IPS DF 4.7 (cell line): ENCODE results near the gene FAM118A.
"Not testable (repeated sequence)": the region's sequence is repeated elsewhere in the genome, so short reads cannot be mapped to it uniquely, and the experiment has no call there.

ENCODE experiments used
- DNase-seq: peaks from one replicate; pipeline ENCODE4 v3.0.0-alpha.2; 2013; ENCODE audit warnings: low spot score; ENCODE audit errors: extremely low read depth

FAM118A gene

DNA sequence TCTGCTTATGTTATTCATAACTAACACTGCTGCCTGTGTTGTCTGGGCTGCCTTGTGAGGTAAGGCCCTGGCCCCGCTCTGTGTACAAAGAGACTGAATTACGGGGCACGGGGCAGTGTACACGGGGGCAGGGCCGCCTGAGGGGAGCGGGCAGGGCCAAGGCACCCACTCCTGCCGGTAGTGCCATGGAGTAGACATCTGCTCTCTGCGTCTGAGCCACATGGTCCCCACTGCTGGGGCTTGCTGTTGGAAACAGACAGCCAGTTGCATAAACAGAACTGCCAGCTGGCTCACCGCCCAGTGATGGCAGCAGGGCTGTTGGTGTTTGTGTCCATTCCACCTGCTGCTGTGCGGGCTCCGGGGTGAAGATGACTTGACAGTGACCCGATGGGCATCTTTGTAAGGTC, 19.8 kb downstream of the FAM118A start:
- DNase-seq, result no peak

DNA sequence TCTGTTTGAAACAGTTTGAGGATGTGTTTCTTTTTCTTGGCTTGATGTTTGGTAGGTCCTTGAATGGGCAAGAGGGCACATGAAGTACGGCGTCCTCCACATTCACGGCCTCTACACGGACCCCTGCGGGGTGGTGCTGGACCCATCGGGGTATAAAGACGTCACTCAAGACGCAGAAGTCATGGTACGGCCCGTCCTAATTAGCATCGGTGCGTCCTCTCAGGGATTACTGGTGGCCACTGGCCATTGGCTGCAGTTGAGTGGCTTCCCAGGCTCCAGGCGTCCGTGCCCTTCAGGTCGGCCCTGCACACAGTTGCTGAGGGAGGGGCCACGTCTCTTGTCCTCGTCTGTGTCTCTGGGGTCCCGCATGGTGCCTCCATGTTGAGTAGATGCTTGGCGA, 20.8 kb downstream of the FAM118A start:
- no peak for DNase-seq

DNA sequence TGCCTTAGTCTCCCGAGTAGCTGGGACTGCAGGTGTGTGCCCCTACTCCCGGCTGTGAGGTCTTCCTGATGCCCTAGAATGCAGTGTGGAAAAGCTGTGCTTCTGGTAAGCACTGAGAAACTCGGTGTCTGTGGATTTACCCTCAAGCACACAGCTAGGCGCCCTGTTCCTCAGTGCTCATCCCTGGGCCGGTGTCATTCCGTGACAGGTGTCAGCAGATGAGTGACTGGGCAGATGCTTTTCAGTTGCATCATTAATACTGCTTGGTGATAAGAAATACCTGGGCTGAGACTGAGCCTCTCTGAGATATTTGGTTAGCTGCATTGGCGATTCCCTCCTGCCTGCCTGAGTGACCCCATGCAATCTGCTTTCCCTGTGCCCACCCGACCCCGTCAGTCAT, 21.8 kb downstream of the FAM118A start:
- no peak for DNase-seq

DNA sequence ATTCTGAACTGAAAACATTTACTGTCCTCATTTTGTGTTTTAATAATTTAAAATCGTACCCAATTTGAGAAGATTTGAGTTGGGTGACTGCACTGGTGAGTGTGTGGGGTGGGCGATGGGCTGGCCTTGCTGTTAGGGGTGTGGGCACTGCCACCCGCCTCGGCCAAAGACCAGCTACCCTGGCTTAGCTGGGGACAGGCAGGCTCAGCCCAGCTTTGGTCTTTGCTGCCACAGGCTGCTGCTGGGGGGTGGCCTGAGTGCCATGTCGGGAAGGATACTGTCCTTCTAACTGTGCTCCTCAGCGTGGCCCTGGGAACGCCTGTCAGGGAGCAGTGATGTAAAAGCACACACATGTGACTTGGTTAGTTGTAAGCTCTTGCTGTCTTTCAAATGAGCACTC, 22.3 kb downstream of the FAM118A start:
- no peak for DNase-seq

DNA sequence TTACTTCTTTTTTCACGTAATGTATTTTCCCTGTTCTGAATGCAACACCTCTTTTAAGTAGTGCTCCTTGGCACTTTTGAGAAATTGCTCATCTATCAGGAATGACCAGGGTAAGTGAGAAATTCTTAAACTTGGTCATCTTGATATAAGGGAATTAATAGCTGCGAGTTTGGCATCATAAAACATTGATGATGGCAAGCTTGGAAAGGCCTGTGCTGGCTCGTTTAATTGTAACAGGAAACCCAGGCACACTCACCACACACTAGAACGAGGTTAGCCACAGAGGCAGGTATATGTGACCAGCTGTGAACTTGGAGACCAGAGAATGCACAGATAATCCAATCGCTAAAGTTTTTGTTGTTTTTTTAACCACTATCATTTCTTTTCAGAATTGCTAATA, 24.3 kb downstream of the FAM118A start:
- DNase-seq, result no peak

DNA sequence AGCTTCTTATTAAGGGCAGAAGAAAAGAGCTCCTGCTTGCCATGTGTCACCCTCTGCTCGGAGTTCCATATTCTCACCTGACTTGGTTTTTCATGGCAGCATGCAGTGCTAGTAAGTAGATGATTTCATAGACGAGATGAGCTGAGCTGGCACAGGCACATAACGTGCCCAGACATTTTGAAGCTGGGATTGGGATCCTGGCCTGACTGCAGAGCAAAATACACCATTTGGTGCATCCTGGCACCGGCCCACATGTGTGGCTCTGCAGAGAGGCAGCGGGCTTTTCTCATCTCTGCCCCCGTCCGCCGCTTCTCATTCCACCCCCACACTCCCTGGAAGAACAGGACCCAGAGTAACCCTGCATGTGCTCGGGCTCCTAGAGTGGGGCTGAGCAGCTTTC, 24.8 kb downstream of the FAM118A start:
- no peak for DNase-seq

DNA sequence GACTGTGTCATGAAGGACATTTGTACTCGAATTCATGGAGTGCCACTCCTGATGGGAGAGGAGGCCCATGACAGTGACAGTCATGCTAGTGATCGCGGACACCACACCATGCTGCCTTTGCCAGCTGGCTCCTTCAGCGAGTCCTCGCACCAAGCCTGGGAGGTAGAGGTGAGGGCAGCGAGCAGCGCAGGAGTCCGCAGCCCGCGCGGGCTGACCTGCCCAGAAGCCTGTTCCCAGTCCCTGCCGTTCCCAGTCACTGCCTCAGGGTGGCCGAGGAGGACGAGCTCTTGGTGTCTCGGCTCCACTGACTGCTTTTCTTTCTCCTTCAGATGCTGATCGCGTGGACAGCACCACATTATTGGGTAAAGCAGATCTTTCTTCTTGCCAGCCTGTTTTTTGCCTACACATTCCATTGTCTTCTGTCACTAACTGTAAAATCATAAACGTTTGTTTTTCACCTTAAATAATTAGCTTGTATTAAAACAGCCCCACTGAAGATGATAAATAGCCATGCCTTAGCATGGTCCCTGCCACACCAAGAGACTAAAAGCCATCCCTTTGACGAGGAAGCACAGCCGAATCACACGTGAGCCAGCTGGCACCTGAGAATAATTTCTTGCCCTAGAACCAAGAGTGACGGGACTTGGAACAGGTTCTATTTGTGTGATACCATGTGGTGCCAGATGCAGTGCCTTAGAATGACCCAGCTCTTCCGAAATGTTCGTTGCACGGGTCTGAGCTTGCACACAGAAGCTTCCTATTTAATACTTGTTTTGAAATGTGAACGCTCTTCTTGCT, 25.5 kb downstream of the FAM118A start:
- no peak for DNase-seq

DNA sequence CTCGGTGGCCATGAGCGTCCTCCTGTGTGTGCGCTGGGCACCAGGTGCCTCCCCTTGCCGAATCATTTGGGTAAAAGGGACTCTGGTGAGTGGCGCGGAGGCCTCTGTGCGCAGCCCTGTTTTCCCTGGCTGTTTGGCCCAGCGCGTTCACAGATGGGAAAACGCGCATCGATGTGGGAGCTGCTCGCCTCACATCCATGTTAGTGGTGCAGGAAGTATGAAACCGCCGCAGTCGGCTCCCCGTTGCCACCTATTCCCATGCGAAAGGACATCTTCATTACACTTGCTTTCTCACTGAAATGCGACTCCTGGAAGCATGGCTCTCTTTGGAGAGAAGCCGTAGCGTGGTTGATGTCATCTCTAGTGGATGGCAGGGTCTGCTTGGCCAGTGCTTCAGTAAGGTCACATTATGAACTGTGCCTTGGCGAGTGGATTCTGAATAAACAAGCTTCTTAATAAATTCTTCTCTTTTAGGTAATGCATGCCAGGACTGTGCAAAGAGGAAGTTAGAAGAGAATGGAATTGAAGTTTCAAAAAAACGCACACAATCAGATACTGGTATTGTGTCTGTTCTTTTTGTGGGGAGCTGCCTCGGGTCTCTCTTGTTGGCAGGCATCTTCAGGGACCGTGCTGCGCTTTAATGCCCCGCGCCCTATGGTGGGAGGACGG, 26.3 kb downstream of the FAM118A start:
- no peak for DNase-seq

DNA sequence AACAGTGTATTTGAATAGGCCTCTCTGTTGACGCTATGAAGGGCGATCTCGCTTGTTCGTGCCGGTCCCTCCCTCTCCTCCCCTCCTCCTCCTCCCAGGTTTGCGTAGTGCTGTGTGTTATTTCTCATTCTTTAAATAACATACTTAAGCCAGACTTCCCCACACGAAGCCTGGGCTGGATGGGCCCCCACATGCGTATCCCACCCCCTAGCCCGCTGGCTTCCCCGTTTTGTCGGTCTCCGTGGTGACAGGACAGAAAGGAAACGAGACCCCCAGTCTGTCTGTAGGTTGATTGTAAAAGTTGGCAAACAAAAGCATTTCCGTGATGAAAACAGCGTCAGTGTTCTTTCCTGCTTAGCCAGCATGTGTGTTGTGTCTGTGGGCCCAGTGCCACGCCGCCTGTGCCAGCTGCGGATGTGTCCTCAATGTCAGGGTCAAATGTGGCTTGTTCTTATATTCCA, 27.3 kb downstream of the FAM118A start:
- DNase-seq, result no peak

DNA sequence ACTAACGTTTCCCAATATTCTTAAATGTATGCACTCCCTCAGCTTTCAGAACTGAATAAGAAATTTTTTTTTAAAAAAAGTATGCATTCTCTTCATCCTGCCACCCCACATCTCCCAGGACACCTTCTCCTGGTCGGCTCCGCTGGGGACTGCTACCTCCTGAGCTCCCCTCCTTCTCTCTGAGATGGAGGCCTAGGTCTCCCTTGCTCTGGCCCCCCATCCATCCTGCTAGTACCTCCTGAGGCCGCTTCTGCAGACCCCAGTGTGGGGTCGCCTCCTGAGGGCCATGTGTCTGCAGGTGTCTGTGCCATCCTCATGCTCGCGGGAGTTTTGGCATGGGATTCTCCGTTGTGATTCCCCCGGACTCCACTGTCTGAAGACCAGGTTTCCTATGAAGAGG, 27.8 kb downstream of the FAM118A start:
- DNase-seq, result no peak

DNA sequence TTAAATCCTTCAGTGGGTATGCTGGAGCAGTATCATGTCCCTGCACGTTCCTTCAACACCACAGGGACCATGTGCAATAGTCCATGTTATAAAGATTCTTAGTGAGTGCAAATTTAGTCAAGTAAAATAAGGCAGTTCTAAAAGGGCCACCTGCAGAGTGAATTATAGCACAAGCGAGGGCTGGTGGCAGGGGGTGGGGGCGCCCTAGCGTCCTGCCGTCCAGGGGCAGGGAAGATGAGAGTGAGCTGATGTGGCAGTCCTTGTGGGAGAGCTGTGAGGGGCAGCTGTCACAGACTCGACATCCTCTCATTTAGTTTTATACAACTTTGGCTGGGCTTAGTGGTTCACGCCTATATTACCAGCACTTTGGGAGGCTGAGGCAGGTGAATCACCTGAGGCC, 29.1 kb downstream of the FAM118A start:
- no peak for DNase-seq

DNA sequence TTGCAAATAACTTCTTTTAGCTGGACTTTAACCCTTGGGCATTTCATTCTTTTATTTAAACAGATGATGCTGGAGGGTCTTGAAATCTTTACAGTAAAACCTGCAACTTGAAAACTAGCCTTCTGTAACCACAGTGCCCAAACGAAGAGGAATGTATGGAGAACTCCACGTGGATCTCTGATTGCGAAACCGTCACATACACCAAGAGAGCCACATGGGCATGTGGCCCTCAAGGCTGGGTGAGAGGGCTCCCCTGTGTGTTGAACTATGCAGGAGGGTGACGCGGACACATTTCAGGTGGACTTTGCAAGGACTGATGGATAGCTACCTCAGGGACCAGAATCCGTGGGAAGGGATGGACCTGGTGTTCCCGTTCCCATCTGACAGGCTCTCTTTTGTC, 30.6 kb downstream of the FAM118A start:
- DNase-seq, result no peak

DNA sequence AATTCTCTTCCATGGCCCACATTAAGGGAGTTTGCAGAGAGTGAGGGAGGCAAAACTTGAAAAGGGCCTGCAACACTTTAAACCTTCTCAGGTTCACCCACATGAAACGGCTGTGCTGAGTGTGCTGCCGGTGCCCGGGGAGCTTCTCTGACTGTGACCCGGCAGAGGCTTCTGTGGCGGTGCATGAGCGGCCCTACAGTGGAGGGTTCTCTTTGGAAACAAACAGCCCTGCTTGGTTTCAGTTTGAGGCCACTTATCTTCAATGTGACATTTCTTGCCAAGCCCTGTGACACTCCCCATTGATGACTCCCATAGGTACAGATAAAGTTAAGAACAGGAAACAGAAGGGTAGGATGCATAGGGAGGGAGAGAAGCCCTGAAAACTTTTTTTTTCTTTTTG, 31.8 kb downstream of the FAM118A start:
- no peak for DNase-seq

DNA sequence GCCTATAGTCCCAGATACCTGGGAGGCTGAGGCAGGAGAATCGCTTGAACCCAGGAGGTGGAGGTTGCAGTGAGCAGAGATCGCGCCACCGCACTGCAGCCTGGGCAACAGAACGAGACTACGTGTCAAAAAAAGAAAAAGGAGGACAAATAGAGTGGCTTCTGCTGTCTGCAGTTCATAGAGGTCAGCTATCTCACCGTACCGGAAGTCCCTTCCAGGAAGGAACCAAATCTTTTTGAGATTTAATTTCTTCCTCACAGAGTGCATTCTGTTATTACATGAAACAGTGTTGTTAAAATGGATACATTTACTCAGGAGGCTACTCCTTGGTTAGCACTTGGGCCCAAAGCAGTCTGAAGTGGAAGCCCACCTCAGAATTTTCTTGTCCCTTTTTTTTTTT, 33.4 kb downstream of the FAM118A start:
- no peak for DNase-seq

DNA sequence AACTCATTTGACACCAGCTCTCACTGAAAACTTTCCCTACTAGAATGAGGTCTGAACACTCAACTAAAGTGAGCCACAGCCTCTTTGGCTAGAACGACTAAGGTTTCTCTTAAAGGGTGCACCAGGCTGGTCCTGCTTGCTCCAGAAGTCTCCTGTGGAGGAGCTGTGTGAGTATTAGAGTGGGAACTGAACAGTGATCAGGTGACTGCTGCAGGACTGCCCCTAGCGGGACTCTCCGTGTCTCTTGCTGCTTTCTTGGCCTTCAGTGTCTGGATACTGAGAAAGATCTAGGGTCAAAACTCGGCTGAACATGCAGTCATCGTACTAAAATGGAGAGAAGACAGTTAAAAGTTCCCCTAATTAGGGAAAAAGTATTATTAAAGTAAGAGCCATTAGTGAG, 34.6 kb downstream of the FAM118A start:
- no peak for DNase-seq

DNA sequence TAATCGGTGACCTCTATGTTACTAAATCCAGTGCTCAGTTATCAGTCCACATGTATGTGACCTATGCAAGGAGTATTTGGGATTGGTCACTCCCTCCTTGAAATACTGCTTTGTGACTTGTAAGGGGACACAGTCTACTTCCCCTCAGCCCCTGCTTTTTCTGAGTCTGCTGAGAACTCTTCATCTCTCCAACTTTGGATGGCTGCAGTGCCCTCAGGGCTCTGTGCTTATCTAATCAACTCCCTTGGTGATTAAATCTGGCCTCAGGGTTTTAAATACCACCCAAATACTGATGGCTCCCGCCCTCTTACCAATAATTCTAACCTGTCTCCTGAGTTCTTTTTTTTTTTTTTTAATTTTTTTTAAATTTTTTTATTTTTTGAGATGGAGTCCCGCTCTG, 40.2 kb downstream of the FAM118A start:
- no peak for DNase-seq

DNA sequence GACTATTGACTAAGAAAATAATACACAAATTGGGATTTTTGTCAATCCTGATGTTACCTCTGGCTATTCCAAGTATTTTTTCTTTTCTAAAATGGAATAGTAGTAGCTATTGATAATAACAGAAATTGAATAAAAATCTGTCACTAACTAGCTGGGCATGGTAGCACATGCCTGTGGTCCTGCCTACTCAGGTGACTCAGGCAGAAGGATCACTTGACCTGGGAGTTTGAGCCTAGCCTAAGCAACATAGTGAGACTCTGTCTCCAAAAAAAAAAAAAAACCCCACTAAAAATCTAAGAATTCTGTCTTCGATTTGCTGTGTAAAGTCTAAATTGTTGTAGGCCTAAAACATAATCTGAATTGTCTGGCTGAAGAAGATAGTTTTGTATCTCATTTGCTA, 42.2 kb downstream of the FAM118A start:
- DNase-seq, result no peak

DNA sequence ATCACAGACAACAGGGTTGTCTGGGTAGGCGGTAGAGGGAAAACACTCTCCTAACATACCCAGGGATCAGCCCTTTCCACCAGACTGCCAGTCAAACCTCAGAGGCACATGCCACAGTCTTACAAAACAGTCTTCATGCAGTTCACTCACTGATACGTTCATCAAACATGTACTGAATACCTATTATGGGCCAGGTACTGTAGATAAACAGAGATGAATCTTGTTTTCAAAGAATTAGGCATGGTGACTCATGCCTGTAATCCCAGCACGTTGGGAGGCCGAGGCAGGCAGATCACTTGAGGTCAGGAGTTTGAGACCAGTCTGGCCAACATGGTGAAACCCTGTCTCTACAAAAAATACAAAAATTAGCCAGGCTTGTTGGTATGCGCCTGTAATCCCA, 43.0 kb downstream of the FAM118A start:
- not testable (repeated sequence) for DNase-seq

DNA sequence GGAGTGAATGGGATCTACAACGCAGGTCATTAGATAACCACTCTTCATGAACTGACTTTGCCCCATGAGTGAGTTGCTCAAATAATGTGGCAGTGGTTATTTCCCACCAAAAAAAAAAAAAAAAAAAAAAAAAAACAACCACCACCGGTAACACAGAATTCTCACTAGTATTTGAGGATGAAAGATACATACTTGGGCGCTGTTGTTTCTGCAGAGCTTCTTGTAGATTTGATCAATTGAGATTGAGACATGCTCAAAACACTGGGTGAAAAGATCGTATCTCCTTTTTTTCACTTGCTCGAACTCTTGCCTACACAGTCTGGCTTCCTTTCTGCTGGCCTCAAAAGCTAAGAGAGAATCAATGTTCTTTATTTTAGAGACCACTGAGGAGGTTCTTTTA, 44.1 kb downstream of the FAM118A start:
- DNase-seq, result no peak

DNA sequence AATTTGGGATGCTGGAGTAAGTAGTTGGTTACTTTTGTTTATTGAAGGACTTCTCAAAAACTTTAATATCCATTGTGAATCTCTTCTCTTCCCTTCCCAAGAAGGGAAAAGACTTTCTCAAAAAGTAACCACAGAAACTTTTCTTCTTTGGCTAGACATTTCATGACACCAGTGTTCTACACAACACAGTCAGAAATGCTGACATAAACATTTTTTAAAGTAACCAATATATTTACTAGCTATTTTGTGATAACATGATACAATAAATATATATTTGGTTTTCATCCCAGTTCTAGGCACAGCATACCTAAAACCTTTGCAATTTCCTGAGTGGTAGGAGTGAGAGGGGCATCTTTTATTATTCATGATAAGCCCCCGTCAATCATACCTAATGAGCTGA, 47.8 kb downstream of the FAM118A start:
- DNase-seq, result no peak

DNA sequence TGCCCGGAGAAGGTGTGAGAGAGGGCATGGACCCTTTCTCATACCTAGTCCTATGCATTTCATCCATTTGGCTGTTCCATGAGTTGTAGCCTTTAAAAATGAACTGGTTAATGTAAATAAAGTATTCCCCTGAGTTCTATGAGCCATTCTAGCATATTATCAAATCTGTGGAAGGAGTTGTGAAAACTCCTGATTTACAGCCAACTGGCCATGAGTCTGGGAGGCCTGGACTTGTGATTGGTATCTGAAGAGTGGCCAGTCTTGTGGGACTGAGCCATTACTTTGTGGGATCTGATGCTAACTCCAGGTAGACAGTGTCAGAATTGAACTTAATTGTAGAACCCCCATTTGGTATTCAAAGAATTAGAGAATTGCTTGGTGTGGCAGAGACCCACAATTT, 48.4 kb downstream of the FAM118A start:
- no peak for DNase-seq

DNA sequence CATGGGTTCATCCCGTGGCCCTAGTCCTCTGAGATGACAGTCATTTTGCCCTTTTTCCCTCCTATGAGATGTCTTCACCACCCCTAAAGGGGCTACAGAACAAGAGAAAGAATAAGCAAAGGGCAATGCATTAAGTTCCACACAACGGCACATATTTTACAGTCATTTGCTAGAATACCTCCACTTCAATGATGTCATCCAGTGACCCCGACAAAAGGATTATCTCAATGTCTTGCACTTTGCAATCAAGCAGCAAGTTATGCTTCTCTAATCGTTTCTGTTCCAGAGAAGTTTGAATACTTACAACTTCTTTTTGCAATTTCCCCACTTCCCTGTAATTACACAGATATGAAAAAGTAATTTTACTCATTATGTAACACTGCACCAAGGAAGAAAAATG, 49.9 kb downstream of the FAM118A start:
- DNase-seq, result no peak

DNA sequence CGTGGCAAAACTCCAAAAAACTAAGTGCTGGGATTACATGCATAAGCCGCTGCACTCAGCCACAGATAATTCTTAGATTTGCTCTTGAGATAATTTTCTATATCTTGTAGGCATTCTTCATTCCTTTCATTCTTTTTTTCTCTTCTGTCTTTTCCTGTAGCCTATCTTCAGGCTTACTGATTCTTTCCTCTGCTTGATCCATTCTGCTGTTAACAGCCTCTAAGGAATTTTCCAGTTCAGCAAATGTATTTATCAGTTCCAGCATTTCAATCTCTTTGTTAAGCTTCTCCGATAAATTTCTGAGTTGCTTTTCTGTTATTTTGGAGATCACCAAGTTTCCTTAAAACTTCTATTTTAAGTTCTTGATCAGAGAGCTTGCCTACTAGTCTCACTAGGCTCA, 57.0 kb downstream of the FAM118A start:
- no peak for DNase-seq
